GM18526 (cell line): Measurements from ENCODE around the gene CYTH2.

Source experiments
- POLR2A ChIP-seq: IDR thresholded peaks from 3 replicates; pipeline ENCODE4 v1.6.1; 2011; ENCODE audit not compliant: insufficient read length; ENCODE audit errors: extremely low read depth

Gene CYTH2

DNA sequence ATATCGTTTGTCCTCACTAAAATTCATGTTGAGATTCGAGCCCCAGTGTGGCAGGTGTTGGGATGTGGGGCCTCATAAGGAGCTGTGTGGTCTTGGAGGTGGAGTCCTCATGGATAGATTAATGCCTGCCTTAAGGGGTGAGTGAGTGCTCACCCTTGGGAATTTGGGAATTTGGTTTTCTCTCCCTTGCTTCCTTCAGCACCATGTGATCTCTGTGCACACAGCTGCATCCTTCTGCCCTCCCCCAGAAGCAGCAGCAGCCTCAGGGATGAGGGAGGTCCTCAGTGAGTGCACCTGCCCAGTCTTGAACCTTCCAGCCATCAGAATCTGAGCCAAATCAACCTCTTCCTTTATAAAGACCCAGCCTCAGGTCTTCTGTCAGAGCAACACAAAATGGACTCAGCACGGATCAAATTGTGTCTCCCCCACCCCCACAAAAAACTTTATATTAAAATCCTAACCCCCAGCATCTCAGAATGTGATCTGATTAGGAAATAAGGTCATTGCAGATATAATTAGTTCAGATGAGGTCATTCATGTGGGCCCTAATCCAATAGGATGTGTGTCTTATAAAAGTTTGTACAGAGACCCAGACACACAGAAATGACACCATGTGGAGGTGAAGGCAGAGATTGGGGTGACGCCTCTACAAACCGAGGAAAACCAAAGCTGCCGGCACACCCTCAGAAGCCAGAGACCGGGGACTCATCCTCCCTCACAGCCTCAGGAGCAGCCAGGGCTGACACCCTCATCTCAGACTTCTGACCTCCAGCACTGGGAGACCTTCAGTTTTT, 12.9 kb downstream of the CYTH2 start:
- no peak for TF ChIP-seq POLR2A

DNA sequence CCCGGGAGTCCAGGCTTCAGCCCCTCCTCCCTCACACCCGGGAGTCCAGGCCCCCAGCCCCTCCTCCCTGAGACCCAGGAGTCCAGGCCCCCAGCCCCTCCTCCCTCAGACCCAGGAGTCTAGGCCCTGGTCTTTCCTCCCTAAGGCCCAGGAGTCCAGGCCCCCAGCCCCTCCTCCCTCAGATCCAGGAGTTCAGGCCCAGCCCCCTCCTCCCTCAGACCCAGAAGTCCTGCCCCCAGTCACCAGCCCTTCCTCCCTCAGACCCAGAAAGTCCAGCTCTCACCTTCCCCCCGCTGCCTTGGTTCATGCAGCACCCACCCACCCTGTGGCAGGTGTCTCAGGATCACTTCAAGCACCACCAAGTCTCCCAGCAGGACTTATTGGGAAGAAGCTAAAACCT, 14.1 kb downstream of the CYTH2 start:
- no peak for TF ChIP-seq POLR2A

GRCh38 chr19:48484247-48484893, 15.2 kb downstream of the CYTH2 start:
- TF ChIP-seq POLR2A, result no peak

- TF ChIP-seq POLR2A, result no peak
Measured at GRCh38 chr19:48484931-48485612, 15.9 kb downstream of the CYTH2 start.

GRCh38 chr19:48487544-48487943, 18.4 kb downstream of the CYTH2 start:
- TF ChIP-seq POLR2A, result no peak

GRCh38 chr19:48487948-48488347, 18.8 kb downstream of the CYTH2 start:
- no peak for TF ChIP-seq POLR2A

DNA sequence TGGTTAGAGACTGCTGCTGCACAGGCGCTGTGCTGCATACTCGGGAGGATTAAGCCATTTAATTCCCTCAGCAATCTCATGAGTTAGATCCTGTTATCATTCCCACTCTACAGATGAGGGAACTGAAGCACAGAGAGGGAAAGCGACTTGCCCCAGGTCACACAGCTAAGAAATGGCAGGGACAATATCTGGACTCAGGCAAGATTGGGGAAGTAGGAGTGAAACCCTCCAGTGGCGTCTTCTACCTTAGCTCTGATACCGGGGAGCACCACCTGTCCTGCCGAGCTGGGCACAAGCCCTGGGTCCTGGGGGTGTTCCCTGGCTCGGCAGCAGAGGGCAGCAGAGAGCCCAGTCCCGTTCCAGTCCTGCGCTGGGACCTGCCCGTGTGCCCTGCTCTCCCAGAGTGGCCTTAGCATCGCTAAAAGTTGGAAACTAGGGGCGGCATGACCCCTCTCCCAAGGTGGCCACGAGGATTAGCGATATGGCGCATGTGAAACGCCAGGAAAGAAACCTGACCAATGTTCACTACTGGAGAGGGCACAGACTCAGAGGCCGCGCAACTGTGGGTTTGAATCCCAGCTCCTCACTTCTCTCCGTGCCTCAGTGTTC, 20.5 kb downstream of the CYTH2 start:
- TF ChIP-seq POLR2A, result no peak

DNA sequence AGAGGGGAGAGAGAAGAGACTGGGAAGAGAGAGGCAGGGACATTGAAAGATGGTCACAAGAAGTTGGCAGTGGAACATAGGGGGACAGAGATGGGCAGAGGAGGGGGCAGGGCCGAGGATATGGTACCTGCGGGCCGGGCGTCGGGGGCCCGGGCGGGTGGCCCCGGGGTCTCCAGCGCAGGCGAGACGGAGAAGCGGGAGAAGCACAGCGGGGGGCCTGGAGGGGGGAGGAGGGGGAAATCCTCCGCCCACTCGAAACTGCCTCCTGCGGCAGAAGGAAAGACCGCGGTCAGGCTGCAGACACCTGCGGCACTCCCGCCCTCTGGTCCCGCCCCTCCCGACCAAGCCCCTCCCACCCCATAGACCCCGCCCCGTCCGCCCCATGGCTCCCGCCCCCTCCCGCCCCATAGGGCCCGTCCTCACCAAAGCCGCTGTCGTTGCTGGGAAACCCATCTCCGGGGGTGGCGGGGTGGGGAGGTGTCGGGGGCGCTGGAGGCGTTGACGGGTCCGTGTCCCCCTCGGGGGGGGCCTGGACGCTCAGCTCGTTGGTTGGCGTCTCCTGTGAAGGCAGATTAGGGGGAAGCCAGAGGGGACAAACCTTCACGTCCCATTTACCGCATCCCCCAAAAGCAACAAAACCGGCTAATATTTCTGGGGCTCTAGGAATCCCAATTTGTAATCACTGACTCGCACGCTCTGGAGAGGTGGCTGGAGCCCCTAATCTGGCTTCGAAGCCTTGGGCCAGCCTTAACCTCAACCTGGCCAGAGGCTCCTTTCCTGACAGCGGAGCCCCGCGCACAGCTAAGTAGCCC, 22.0 kb downstream of the CYTH2 start:
- TF ChIP-seq POLR2A, result no peak

GRCh38 chr19:48491793-48492123, 22.6 kb downstream of the CYTH2 start:
- TF ChIP-seq POLR2A, result no peak

DNA sequence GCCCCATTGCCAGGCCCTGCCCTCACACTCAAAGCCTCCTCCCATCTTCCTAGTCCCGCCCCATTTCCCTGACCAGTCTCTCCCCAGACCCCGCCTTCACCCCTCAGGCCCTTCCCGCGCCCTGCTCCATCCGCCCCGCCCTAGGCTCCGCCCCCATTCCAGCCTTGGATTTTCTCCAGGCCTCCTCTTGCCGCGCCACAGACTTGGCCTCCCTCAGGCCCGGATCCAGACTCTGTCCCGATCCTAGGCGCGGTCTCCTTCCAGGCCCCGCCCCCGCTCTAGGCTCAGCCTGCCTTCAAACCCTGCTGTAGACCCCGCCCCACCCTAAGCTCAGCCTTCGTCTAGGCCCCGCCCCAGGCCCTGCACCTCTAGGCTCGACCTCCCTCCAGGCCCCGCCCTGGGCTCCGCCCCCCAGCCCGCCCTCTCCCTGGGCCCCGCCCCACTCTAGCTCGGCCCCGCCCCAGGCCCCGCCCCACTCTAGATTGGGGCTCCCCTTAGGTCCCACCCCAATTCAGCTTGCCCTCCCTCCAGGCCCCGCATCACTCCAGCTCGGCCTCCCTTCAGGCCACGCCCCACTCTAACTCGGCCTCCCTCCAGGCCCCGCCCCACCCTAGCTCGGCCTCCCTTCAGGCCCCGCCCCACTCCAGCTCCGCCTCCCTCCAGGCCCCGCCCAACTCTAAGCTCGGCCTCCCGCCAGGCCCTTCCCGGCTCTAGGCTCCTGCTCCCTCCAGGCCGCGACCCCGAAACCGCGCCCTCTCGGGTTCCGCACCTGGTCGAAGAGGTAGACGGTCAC, 24.0 kb downstream of the CYTH2 start:
- TF ChIP-seq POLR2A, result peak; percentile 38

GRCh38 chr19:48493718-48494401, 24.7 kb downstream of the CYTH2 start:
- TF ChIP-seq POLR2A, result no peak

DNA sequence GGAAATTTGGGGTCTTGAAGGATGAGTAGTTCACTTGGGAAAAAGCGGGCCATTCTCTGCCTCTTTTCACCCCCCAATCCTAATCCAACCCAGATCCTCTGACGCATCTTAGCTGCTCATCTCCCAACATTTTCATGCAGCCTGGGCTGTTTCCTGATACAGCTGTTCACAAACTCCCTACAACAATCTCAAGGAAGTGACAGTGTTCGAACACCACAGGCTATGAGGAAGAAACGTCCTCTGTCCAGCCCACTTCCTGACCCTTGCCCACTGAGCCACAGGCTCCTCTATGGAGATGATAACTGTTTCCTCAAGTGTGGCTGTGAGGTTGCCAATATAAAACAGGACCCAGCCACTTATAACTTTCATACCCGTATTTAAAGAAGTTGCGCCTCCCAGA, 26.2 kb downstream of the CYTH2 start:
- TF ChIP-seq POLR2A, result no peak

GRCh38 chr19:48496959-48497727, 28.0 kb downstream of the CYTH2 start:
- no peak for TF ChIP-seq POLR2A
